B cell (primary cell): ENCODE data around the gene SIK3.
"Not testable (repeated sequence)": the region's sequence is repeated elsewhere in the genome, so short reads cannot be mapped to it uniquely, and the experiment has no call there.

Experiments used
- EZH2 ChIP-seq: IDR thresholded peaks from 2 replicates; pipeline ENCODE4 v1.6.1; 2012; ENCODE audit warnings: borderline replicate concordance, low read depth, mild to moderate bottlenecking, moderate library complexity, low read length; ENCODE audit not compliant: insufficient read depth, poor library complexity, severe bottlenecking
- TF ChIP-seq, protein P1 (sequence below): fragments of 200-600 bp; IDR thresholded peaks from one replicate; pipeline ENCODE4 v1.8.0; 2022; ENCODE audit warnings: antibody characterized with exemption, mild to moderate bottlenecking

DNA sequence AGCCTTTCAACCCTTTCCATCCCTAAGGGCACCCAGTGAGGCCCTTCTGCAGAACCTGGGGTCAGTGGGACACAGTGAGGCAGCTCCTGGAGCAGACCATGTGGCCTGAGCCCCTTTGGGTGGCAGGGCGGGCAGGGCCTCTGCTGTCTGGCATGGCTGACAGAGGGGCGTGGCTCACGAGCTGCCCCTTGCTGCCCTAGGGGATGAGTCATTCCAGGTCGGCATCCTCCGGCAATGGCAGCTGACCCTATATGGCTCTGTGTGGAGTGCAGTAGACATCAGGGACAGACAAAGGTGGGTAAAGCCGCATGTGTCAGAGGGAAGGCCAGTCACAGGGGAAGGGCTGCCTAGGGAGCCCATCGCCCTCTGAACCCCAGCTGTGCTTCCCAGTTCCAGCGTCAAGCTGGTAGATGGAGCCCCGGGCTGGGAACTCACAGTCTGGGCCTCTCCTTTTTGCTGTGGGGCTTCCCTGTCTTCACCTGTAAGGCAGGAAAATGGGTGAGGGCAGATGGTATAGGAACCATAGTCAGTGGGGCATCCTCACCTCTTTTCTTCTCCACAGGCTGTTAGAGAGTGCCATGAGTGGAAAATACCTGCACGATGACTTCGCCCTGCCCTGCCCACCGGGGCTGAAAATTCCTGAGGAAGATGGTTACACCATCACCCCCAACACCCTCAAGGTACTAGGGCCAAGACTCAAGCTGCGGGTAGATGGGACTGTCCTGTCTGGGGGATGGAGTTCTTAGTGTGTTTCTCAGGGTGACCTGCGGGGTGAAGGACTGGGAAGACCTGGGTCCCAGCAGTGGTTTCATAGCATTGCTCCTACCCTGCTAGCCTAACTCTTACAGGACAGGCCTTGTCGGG lies 39.2 kb upstream of the SIK3 start:
- TF ChIP-seq, protein P1, sequence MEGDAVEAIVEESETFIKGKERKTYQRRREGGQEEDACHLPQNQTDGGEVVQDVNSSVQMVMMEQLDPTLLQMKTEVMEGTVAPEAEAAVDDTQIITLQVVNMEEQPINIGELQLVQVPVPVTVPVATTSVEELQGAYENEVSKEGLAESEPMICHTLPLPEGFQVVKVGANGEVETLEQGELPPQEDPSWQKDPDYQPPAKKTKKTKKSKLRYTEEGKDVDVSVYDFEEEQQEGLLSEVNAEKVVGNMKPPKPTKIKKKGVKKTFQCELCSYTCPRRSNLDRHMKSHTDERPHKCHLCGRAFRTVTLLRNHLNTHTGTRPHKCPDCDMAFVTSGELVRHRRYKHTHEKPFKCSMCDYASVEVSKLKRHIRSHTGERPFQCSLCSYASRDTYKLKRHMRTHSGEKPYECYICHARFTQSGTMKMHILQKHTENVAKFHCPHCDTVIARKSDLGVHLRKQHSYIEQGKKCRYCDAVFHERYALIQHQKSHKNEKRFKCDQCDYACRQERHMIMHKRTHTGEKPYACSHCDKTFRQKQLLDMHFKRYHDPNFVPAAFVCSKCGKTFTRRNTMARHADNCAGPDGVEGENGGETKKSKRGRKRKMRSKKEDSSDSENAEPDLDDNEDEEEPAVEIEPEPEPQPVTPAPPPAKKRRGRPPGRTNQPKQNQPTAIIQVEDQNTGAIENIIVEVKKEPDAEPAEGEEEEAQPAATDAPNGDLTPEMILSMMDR = not testable (repeated sequence)
- TF ChIP-seq EZH2 = not testable (repeated sequence)
